ENCODE measurements around the gene IL16.

DNA sequence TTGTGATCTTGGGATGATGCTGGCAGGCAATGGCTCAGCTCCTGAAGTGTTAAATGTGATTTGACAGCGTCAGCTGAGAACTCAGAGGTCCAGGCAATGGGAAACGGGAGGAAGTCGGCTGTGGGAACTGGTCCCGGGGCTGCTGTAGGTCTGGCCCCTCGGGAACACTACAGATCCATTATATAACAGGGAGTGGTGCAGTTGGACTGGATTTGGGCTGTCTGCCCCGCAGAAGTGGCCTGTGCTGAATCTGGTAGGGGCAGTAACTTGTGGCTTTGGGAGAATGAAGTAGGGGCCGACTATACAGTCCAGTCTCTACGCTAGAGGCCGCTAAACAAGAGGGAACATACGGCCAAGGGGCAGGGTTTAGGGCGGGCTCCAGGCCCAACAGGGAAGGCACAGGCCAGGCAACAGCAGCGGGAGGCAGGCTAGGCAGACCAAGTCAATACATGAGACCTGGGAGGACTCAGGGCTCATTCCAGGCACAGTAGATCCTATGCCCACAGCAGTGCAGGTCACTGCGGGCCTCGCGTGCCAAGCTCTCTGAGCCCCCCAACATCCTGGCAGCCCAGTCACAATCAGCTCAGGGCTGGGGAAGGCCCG, 20.3 kb upstream of the IL16 start:
- TF ChIP-seq EP300 (IDR thresholded peaks at IDR 0.05; ENCODE audit: borderline replicate concordance), result no peak
- TF ChIP-seq, protein P1, sequence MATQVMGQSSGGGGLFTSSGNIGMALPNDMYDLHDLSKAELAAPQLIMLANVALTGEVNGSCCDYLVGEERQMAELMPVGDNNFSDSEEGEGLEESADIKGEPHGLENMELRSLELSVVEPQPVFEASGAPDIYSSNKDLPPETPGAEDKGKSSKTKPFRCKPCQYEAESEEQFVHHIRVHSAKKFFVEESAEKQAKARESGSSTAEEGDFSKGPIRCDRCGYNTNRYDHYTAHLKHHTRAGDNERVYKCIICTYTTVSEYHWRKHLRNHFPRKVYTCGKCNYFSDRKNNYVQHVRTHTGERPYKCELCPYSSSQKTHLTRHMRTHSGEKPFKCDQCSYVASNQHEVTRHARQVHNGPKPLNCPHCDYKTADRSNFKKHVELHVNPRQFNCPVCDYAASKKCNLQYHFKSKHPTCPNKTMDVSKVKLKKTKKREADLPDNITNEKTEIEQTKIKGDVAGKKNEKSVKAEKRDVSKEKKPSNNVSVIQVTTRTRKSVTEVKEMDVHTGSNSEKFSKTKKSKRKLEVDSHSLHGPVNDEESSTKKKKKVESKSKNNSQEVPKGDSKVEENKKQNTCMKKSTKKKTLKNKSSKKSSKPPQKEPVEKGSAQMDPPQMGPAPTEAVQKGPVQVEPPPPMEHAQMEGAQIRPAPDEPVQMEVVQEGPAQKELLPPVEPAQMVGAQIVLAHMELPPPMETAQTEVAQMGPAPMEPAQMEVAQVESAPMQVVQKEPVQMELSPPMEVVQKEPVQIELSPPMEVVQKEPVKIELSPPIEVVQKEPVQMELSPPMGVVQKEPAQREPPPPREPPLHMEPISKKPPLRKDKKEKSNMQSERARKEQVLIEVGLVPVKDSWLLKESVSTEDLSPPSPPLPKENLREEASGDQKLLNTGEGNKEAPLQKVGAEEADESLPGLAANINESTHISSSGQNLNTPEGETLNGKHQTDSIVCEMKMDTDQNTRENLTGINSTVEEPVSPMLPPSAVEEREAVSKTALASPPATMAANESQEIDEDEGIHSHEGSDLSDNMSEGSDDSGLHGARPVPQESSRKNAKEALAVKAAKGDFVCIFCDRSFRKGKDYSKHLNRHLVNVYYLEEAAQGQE (IDR thresholded peaks at IDR 0.05; ENCODE audit: low read depth), result no peak
- TF ChIP-seq CREB1 (IDR thresholded peaks at IDR 0.05; ENCODE audit: low read depth), result no peak
- no peak for TF ChIP-seq YY1 (IDR thresholded peaks at IDR 0.05; ENCODE audit: low read depth)
- TF ChIP-seq CEBPB (IDR thresholded peaks at IDR 0.05), result no peak
- no peak for TF ChIP-seq NFIC (IDR thresholded peaks at IDR 0.05)
- no peak for TF ChIP-seq TCF12 (IDR thresholded peaks at IDR 0.05; ENCODE audit: low read depth)
- TF ChIP-seq, protein P2, sequence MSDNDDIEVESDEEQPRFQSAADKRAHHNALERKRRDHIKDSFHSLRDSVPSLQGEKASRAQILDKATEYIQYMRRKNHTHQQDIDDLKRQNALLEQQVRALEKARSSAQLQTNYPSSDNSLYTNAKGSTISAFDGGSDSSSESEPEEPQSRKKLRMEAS (IDR thresholded peaks at IDR 0.05), result no peak
- no peak for TF ChIP-seq RAD21 (IDR thresholded peaks at IDR 0.05; ENCODE audit: low read depth)
- TF ChIP-seq FOXM1 (IDR thresholded peaks at IDR 0.05; ENCODE audit: borderline replicate concordance, low read depth), result no peak
- TF ChIP-seq TAF1 (IDR thresholded peaks at IDR 0.05; ENCODE audit: low read depth), result no peak
